Hepatic stellate cell (primary cell): ENCODE measurements around the gene COL23A1.

Experiments used
- DNase-seq: peaks from one replicate; pipeline ENCODE4 v3.0.0; 2011; ENCODE audit warnings: low spot score

Gene COL23A1

DNA sequence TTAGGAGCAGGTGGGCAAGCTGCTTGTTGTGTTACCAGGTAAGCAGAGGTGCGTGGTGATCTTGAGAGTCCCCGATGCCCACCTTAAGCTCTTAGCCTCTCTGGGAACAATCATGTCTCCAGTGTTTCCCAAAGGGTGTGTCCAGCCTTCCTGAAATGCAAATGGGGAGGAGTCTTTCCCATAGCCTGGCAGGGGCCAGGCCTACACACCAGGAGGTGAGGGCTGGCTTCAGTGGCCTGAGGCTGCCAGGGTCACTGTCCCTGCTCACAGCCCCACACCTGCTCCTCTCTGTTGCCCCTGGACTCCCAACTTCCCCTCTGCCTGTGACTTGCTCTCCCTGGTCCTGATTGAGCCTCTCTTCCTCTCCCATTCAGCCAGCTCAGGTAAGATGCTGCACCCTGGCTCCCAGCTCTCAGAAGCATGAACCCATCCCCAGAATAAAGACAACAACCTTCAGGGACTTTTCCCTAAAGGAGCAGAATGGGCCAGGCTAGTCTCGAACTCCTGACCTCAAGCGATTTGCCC is 291.8 kb downstream of the COL23A1 start:
- DNase-seq = no peak

GRCh38 chr5:178297751-178298150 is 292.4 kb downstream of the COL23A1 start:
- DNase-seq = no peak

DNA sequence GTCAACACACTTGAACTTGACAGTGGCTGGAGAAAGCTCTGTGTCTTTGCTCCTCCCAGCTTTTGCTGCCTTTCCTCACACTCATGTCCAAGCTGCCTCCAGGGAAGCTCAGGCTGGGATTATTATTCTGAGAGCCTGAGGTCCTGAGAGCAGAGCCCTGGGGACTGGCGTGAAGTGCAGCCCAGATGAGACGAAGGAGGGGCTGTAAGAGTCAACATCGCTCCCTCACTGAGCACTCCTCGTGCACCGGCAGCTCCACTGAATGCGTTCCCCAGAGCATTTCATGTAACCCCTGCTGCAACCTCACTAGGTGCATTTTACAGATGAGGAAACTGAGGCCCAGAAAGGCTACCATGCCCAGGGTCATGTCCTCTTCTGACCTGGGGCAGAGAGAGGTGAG is 294.1 kb downstream of the COL23A1 start:
- no peak for DNase-seq

GRCh38 chr5:178295589-178295988 is 294.6 kb downstream of the COL23A1 start:
- no peak for DNase-seq

DNA sequence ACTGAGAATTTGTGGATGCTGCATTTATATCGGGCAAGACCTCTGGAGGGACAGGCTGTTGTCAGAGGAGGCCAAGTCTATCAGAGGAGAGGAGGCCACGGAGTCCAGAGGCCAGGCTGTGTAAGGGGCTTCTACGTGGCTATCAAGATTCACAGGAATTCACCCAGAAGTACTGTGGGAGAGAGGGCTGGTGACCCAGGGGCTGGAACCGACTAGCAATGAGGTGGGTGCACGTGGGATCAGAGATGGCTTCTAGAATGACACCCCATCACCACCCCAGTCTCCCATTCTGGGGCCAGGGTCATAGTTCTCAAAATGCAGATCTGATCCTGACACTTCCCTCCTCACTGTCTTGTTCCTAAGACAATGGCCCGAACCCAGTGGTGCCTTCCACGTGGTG is 296.4 kb downstream of the COL23A1 start:
- no peak for DNase-seq

GRCh38 chr5:178293400-178293799 is 296.8 kb downstream of the COL23A1 start:
- no peak for DNase-seq

DNA sequence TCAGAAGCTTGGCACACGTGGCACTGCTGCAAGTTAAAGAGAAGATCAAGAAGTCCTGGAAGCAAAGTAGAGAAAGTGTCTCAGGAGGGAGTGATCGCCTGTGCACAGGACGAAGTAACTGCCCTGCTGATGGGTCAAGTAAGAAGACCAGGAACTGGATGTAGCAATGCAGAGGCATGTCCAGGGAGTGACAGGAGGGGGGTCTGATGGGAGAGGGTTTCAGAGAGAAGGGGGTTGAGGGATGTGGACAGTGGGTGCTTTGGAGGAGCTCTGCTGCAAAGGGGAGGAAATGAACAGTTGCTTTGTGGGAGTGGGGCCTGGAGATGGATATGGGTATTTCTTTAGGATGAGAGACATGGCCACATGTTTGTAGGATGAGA is 297.4 kb downstream of the COL23A1 start:
- DNase-seq = no peak

DNA sequence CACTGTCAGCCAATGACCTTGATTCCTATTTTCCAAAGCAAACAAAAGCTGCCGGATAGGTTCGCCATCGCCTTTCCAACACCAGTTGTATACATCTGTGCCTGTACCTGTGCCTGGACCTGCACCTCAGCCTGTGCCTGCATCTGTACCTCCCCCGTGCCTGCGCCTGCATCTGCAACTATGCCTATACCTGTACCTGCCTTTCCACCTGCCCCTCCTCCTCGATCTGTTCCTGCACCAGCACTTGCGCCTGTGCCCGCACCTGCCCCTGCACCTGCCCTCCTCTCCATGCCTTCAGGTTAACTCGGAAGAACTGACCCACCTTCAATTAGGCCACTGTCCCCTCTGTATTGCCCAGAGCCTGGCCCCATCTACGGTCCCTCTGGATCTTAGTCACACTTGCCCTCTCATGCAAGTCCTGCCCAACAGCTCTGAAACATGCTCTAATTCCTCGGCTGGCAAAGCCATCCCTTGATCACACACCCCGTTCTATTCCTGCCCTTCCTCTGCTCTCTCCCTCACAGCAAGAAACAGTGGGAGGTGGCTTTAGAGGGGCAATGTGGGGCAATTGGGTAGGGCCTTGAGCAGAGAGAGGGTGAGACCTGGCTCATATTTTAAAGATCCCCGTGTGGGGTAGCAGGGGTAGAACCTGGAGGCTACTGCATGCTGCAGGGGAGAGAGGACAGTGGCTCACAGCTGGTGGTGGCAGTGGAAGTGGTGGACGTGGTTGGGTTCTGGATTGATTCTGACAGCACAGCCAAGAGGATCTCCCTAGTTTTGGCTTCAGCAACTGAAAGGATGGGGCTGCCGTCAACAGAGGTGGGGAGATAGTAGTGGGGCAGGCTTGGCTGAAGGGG is 298.0 kb downstream of the COL23A1 start:
- no peak for DNase-seq

DNA sequence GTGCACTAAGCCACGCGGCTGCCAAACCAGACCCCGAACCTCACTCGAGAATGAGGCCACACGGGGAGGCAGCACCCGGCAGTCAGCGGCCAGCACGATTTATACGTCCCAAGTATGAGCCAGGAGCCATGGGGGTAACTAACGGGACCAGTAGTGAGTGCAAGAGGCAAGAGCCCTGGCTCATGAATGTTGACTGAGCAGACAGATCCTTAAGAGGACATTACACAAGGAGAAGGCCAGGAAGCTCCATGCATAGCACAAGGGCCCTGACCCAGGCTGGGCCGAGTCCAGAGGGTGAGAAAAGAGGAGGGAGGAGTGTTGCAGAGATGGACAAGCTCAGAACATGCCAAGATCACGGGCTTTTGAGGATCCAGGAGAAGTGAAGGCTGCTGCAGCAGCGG is 299.0 kb downstream of the COL23A1 start:
- no peak for DNase-seq

GRCh38 chr5:178290376-178290775 is 299.8 kb downstream of the COL23A1 start:
- no peak for DNase-seq

DNA sequence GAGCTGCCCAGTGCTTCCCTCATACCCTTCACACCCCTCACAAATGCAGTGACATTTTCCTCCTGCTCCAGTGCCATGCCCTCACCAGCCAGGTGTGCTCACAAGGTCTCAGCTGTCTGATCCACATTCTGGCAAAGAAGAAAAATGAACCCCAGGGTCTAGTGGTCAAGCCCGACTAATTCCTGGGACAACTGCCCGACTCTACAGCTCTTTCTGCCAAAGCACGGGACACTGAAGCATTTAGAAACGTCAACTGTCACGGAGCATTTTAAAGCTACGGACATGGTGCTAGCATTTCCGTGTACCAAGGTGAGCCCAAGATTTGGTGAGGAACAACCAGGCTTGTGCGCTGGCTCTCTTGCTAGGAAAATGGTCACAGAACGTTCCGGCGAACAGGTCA is 300.8 kb downstream of the COL23A1 start:
- no peak for DNase-seq

GRCh38 chr5:178288401-178289368 is 301.5 kb downstream of the COL23A1 start:
- no peak for DNase-seq

DNA sequence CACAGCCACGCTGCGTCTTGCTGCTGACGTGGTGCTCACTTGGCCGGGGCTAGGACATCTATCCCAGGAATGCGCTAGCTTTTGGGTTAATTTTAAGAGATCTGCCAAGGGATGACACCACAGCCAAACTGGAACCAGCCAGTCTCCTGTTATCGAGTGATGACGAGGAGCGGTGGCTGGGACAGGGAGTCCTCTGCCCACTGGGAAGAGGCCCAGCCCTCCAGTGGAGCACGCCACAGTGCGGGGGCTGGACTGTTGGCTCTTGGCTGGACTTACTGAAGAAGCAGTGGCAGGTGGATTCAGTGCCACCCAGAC is 302.4 kb downstream of the COL23A1 start:
- DNase-seq = no peak

GRCh38 chr5:178287091-178287790 is 303.0 kb downstream of the COL23A1 start:
- no peak for DNase-seq

DNA sequence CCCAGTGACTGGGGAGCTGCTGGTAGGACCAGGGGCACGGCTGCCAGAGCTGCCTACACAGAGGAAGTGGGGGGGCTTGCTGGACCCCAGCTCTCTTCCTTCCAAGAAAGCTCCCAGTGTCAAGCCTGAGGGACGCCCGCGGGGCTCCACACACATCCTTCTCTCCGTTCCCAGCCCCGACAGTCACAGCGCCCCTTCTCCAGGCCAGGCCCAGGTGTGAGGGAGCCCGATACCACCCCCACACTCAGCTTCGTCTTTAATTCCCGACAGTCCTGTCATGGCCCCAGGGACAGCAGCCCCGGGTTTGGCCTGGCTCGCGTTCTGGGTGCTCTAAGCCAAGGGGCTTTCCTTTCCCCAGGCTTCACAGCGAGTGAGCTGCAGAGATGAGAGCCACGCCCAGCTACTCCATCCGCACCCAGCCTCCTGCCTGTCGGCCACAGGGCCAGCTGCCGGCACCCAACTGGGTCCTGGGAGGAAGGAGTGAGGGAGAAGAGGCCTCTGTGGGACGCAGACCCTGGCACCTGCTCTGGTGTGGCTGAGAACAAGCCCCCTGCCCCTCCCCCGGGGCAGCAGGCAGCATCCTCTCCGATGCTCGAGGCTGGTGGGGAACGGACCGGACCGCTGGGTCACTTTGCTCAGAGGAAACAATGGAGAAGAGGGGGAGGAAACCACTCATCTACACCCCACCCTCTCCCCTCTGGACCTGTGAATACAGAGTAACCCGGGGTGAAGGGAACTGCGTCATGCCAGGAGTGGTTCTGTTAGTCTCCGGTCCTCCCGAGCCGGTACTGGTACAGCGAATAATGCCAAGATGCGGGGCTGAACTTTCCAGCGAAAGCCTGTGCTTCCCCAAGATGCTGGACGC is 303.7 kb downstream of the COL23A1 start:
- no peak for DNase-seq

DNA sequence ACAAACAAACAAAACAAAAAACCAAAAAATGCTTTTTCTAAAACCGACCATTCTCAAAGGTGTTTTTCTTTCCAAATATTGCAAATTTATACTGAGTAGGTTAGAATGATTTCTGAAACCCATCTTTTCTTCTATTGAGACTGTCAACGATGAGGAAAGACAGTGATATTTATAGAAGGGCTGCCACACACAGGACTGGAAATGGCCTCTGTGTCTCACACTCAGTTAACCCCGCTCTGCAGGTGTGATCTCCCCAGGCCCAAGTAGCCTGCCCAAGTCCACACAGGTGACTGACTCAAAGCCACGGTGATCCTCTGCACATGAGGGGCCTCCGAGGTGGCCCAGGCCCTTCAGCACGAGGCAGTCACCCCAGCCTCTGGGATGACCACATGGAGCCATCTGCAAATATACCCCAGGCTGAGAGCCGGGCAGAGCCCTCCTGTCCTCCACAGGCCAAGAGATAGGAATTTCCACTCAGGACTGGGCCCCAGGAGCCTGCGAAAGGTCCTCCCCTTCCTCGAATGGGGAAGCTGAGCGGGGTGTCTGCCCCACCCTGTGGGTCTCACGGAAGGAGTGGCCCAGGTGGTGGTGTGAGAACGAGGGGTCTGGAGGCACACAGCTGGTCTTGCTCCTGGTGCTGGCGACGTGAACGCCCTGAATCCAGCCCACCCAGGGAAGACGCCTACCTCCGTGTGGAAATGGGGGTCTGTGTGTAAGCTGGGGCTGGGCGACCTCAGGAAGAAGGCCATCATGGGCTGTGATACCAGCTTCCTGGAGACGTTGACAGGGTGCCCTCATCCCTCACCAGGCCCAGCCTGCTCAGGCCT is 304.6 kb downstream of the COL23A1 start:
- DNase-seq = no peak

DNA sequence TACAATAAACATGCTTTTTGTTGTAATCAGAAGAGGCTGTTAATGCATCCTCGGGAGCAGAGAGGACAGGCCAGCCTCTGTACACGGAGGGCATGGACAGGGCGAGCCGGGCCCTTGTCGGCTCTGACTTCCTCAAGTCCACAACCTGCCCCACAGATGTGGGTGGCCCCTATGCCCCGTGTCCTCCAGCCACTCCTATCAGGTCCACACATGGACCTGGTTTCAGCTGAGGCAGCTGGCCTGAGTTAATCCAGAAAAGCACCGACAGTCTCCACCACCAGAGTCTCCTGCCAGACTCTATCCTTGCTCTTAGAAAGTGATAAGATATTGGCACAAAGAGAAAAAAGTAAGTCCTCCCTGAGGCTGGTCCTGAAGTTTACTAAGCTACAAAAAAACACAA is 305.2 kb downstream of the COL23A1 start:
- no peak for DNase-seq

DNA sequence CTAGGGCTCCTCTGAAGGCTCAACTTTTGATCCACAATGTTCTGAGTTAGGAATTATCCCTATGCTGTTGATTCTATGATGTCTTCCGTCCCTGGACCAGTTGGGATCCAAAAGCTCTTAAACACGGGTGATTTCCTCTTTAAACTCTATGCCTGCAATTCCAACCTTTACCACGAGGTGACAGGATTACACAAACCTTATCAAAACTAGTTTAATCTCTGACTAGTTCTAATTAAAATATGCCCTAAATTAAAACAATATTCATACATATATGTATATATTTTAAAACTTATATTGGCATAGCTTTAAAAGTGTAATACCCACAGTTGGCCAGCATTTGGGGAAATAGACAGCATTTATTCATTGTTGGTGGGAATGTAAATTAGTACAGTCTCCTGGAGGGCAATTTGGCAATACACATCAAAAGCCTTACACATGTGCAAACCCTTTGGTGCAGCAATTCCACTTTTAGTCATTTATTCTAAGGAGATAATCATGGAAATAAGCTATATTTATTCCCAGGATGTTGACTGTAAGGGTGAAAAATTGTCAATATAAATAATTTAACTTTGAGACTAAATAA is 306.0 kb downstream of the COL23A1 start:
- no peak for DNase-seq

DNA sequence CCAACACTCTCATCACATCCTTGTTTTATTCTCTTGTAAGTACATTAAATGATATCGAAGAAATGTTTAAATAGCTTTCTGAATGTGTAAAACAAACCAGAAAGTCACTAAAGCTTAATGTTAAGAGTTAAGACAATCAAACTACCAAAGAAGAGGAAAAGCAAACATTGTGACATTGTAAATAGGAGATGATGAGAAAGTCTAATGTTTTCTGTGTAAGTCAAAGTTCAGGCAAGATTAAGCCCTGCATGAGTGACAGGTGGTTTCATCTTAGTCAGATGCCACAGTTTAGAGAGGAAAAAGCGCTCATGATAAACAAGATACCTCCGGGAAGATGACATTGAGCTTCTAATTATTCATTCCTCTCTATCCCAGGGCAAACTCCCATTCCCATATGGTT is 306.7 kb downstream of the COL23A1 start:
- DNase-seq = no peak

DNA sequence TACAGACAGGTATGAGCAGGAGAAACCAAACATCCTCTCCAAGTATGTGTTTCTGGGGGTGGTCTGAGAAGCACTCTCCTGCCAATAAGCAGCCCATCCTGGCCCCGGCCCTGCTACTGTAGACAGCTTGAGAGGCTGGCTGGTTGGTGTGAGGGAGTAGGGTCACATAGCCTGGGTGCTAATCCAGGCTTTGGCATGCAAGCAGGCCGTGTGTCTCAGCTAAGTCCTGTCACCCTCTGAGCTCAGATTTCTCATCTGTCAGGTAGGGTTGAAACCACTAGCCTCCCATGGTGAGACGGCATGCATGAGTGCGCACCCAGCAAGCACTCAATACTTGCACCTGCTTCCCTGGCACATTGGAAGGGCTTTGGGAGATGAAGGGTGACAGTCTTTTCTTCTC is 307.8 kb downstream of the COL23A1 start:
- no peak for DNase-seq
